GOT3 (cell line): Measurements from ENCODE around the gene CST7.

Source experiments
- DNase-seq: peaks from one replicate; lab custom pipeline; 2025; ENCODE audit warnings: mixed read lengths; lab: John Stamatoyannopoulos, UW

CST7 gene

DNA sequence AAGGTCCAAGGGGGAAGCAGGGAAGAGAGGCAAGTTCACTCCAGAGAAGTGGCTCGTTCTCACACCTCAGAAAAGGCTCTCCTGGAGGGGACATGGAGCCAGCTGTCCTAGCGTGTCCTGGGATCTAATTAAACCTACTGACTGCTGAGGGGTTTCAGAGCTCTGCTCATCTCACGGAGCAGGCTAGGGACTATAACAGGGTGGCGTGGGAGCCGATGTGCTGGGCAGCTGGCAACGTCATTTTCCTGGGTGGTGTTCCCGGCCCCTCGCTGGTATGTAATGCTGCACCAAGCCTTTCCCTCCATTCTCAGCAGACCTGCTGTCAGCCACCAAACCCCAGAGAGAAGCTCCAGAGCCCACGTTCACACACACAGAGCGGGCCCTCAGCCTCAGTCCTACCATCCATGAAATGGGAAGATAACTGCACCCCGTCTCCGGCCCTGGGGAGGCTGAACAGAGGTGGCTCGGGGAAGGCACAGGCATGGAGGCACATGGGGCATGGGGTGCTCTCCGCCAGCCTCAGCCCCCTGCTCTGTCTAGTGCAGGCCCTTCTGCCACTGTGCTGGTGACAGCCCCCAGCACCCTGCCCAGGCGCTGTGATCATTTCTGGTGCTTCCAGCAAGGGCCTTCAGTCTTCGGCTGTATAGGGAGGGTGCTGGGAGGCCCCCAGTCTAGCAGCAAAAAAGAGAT lies 1.9 kb downstream of the CST7 start:
- no peak for DNase-seq

DNA sequence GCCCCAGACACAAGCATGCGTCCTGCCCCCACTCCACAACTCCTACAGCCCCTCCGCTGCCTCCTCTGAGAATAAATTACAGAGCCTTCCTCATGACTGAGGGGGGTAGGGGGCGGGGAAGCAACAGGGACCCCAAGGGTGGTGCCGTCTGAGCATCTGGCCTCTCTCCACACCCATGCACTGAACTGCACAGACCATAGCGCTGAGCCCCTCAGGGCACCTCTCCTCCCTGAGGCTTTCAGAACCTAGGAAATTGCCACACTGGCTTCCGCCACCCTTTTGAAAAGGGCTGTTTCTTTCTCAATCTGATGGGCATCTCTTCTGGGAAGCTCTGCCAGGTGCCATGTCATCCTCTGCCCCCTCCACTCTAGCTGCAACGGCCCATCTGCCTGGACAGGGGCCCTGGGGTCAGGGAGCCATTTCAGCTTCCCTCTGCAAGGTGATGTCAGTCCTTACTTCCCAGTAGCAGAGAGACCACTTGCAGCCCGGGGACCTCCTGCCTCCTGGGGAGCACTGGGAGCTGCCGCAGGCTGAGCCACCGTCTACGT lies 2.5 kb downstream of the CST7 start:
- DNase-seq: no peak

DNA sequence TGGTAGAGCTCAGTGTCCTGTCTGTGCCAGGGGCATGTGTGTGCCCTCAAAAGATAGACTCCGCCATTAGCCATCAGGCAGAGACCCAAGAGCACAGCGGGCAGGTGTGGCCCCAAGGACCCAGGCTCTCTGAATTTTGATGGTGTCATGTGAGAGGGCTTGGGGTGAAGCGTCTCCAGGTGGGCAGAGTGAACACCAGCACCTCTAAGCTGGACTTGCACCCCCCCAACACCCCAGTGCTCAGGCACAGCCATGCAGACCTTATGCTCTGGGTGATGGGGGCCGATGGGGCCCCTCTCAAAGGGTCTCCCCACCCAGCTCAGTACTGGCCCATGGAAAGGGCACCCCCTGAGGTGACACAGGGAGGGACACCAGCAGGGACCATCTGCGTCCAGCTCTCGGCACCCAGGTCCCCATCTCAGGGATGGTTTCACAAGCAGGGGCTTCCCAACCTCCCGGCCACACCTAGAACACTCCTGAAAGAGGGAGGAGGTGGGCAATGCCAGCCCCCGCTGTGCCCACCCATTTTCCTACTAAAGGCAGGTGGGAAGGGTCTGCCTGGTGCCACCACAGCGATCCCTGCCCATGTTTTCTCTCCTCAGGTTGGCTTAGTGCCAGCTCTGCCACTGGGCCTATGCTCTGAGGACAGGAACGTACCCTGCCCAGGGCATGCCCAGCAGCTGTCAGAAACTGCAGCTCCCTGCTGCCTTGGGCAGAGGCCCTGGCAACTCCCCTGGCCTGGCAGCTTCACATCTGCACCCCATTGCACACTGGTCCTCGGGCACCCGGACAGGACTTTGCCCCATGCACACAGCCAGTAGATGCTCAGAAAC lies 3.5 kb downstream of the CST7 start:
- no peak for DNase-seq

DNA sequence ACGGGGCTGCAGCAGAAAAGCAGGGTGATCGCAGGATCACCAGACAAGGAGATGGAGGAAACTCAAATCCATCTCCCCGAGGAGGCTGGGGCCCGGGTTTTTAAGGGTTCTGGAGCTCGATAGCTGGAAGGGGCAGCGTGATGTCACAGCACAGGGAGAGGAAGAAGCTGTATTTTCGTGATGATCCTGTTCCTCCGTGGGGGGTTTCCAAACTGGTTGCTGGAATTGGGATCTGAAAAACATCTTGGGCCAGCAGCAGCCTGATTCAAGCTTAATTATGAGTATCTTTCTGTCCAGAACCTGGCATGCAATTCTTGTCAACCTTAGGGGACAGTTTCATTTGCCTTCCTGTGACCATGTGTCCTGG lies 4.1 kb downstream of the CST7 start:
- no peak for DNase-seq

DNA sequence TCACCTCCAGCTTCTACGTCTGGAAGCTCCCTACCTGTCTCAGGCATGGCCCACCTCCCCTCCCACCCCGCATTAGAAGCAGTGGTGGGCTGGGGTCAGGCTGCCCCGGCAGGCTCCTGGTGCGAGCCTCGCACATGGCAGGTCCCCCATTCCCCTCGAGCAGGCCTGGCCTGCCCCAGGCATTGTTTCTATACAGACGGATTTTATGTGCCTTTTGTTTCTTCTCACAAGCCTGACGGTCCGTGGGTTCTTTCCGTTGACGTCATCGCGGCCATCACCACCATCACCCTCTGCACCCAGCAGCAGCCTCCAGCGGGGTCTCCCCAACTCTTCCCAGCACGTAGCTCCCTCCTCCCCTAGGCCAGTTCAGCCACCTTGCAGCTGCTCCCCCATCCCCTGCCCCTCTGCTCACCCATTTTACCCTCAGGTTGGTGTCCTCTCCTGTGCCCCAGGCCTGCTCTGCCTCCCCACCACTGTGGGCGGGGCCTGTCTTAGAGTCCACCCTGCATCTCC lies 4.6 kb downstream of the CST7 start:
- no peak for DNase-seq

DNA sequence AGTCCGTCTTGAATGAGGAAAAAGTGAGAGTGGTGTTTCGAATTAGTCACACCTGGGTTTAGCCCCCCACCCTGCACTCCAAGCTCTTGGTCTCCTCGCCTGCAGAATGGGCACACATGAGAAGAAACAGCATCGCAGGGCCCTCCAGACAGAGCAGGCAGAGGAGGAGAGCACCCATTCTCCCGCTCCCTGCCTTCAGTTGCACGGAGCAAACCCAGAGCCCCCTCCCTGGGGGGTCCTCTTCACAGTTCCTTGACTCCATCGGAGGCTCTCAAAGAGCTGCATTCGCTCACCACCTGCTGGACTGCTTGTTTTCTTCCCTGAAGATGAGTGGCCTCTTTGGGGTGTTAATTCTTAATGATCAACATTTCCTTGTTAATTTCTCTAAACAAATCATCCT lies 5.1 kb downstream of the CST7 start:
- DNase-seq: no peak

DNA sequence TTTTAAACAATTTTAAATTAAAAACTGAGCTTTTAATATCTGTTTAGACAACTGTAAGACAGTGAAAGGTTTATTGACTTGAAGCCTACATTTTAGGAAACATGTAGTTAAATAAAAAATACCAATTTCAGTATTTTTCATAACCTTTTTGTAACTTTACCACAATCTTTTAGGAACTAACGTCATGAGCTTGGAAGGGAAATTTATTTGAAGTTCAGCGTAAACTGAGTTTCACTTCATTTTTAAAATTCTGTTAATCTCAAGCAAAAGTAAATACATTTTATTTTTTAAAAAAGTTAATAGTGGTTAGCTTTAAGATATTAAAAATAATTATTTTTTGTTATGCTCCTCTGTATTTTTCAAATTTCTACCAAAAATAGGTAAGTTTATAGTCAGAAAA lies 5.5 kb downstream of the CST7 start:
- no peak for DNase-seq

DNA sequence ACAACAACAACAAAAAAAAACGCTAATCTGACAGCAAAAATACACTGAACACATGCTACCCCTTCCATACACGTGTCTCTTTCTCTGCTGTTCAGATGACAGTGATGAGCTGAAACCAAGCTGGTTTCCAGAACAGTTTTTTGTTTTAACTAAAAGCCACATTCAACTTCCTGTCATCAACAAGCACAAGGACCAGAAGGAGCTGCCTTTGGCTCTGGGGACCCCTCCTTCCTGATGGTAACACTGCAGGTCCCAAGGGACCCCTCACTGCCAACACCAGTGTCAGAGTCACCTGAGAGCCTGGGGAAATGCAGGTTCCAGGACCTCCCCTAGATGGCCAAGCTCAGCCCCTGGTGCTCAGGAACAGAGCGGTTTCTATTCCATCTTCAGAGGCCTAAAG lies 6.0 kb downstream of the CST7 start:
- DNase-seq: no peak

DNA sequence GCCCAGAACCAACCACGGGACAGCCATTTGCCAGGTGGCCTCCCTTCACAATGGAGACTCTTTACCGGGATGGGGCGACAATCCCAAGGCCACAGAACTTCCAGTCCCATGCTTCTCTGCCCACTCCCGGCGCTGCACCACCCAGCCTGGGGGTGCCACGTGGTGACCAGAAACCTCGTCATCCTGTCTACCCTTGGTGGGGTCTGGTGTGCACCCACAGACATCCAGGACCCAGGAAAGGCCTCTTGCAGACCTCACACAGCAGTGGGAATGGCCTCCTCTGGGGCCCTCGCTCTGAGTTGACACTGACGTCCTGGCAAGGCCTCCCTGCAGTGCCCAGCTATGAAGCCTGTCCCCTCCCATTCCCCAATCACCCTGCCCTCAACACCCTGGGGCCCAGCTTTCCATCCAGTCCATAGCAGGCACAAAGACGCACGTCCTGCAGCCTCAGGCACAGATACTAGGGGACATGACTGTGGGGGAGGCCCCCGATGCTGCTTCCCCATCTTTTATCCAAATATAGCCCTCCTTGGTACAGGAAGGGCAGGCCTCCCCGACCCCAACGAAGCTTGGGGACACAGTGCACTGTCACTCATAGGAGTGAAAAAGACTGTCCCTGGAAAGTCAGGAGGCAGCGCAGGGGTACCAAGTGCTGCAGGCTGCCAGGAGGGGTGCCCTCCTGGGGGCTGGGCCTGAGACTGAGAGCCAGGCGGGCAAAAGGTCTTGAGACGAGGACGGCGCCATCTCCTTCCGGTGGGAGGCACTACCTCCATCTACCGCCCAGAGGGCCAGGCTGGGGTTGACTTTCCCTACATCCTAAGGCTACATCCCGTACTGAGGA lies 7.2 kb downstream of the CST7 start:
- no peak for DNase-seq

DNA sequence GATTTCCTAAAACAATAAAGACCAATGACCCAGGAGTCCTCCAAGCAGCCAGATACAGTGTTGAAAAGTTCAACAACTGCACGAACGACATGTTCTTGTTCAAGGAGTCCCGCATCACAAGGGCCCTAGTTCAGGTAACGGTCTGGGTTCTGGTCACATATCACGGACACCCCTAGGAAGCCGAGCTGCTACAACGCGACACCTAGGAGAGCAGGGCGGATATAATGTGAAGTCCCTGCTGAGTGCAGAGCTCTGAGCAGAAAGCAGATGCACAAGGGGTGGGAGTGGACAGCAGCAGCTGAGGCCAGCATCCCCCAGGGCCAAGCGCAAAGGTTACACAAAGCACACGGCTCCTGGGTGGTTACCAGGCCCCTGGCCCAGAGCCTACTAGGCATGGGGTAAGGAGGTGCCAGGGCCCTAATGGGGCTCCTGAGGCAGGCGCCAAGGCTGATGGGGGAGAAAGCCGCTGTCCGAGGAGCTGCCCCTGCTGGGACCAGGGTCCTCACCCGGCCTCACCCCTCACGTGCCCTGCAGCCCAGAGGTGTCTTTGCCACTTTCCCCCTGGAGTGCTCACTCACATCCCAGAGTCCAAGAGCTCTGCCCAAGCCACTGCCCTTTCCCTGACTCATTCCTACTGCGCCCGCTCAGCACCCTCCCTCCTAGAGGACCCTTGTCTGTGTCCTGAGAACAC lies 8.4 kb downstream of the CST7 start:
- no peak for DNase-seq

DNA sequence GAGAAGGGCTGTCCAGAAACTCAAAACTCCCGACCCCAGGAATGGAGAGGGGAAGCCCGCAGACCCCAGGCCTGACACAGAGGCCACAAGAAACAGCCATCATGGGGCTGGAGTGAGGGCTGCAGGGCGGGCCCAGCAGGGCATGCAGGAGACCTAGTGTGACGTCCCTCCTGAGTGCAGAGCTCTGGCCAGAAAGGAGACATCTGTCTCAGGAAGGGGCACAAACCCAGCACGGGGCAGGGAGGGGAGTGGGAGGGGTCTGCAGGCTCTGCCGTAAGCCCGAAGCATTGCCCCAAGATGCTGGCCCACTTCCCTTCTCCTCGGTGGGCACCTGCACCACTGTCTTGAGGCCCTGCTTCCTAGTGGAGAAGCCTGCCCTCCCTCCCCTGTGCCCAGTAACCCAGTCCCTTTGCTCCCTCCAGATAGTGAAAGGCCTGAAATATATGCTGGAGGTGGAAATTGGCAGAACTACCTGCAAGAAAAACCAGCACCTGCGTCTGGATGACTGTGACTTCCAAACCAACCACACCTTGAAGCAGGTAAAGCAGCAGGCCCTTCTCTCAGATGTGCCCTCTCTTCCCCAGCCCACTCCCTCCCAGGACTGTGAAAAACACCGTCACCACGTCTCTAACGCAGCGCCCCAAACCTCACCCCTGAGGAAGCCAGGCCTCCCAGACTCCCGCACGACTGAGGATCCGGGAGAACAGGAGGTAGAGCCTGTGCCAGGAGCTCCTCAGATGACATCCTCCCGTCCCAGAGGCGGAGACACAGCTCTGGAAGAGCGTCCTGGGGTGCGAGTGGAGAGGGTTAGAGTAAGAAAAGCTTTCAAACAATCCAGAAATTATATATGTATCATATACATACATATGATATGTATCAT lies 9.7 kb downstream of the CST7 start:
- no peak for DNase-seq

DNA sequence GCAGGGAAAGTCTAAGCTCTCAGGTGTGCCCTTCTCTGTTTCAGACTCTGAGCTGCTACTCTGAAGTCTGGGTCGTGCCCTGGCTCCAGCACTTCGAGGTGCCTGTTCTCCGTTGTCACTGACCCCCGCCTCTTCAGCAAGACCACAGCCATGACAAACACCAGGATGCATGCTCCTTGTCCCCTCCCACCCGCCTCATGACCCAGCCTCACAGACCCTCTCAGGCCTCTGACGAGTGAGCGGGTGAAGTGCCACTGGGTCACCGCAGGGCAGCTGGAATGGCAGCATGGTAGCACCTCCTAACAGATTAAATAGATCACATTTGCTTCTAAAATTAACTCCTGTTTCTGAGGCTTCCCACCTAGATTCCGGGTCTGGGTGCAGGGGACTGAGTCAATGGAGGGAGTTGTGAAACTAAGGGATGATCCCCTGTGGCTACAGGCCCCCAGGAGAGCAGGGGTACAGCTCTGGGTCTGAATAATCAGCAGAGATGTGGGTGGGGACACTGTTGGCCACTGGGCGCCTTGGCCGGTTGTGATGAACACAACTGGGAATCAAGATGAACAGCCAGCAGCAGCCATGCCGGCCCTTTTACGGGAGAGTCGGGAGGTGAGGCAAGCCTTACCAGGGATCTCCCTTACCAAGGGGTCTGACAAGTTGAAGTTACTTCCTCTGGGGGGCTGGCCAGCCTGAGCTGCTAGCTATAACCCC lies 10.7 kb downstream of the CST7 start:
- DNase-seq: no peak

DNA sequence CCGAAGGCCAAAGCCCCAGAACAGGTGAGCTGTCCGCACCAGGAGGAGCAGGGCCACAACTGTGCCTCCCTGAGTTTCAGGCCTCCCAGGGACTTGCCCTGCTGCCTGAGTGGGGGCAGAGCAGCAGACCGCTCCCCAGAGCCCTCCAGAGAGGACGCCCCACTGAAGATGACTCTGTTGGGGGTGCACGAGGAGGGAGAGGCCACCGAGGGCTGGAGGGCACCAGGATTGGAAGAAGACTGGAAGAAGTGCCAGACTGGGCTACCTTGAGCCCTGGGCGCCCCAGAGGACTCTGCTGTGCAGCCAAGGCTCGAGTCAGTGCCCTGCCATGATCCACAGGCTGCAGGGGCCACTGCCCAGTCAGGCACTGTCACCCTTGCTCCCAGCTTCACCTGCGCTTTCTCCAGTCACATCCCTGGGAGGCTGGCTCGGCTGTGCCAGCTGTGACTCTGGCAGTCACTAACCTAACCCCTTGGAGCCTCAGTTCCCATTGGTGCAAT lies 11.3 kb downstream of the CST7 start:
- no peak for DNase-seq

DNA sequence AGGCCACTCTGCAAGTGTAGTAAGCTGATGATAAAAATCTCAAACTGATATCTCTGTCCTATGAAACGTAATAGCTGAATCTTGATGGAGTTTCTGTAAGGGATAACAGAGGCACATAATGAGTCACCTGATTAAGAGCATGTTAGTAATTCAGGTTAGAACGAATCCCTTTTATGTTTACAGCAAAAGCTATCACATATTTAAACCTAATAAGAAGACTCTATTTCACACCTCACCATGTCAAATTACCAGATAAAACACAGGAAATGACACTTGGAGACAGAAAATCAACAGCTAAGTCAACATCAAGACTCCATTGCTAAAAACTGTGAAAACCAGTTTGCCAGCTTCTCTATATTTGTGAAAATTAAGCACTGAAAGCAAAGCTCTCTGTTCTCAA lies 11.8 kb downstream of the CST7 start:
- no peak for DNase-seq

DNA sequence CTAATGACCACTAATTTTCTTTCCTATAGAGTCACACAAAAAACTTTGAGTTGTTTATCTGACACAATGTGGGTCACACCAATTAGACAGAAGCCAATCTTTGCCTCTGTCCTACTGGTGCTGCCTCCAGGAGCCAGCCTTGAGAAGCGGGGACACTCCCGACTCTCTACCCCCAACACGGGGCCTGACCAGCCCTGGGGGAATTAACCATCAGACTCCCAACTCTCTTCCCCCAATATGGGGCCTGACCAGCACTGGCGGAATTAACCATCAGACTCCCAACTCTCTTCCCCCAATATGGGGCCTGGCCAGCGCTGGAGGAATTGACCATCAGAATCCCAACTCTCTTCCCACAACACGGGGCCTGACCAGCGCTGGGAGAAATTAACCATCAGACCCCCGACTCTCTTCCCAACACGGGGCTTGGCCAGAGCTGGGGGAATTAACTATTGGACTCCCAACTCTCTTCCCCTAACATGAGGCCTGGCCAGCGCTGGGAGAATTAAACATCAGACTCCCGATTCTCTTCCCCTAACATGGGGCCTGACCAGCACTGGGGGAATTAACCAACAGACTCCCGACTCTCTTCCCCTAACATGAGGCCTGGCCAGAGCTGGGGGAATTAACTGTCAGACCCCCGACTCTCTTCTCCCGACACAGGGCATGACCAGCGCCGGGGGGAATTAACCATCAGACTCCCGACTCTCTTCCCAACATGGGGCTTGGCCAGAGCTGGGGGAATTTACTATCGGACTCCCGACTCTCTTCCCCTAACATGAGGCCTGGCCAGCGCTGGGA lies 12.5 kb downstream of the CST7 start:
- no peak for DNase-seq

DNA sequence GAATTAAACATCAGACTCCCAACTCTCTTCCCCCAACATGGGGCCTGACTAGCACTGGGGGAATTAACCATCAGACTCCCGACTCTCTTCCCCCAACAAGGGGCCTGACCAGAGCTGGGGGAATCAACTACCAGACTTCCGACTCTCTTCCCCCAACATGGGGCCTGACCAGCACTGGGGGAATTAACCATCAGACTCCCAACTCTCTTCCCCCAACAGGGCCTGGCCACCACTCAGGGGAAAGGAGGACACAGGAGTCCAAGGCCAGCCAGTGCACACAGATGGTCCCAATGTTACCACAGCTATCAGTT lies 13.1 kb downstream of the CST7 start:
- no peak for DNase-seq

DNA sequence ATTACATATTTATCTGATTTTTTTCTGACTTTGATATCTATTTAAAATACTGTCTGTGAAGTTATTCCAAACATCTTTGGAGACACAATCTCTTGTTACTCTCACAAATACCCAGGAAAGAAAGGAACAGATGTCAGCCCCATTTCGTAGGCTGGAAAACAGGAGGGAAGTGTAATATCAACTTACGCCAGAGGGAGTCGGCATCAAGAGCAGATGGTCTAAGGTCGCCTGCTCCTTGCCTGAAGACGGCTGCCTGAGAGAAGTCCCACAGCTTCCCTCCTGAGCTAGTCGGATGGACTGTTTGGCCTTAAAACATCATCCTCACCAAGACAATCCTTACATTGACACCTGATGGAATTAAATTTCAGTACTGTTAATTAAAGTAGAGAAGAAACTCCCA lies 13.4 kb downstream of the CST7 start:
- no peak for DNase-seq

DNA sequence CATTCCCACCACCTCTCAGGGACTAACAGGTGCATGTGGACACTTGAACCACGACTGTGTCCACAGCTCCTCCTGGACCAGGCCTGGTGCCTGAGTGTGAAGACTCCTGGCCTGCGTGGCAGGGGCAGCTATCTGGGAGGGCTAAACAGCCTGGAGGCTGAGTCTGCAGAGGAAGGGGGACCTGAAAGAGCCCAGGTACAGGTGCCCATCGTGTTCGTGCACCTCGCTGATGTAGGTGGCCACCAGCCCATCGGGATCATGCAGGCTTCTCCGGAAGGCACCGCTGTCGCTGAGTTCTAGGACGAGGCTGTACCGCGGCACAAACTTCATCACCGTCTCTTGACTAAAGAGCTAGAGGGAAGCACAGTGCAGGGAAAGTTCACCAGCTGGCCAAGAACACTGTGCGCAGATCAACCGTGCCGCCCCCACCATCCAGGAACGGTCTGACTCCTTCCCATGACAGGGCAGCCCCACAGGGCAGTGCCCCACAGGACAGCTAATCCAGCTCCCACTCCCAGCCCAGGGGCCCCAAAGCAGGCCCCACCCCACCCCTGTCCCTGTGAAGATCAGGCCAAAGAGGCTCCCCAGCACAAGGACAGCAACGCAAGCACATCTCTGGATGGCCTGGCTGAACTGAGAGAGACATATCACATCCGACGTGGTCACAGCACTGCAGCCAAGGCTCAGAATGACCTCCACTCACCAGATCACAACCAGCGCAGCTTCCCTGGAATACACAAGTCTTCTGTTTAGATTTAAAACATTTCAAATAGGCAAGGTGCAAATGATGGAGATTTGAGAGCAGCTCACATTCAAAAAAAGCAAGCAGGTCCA lies 14.8 kb downstream of the CST7 start:
- no peak for DNase-seq
